CD4-positive, alpha-beta T cell (primary cell): ENCODE results near the gene TBCB. TPM values are rescaled to one million over a fixed set of nuclear protein-coding genes. Genes with fewer than 3 reads are reported as not detected.
"Not testable (repeated sequence)": the region's sequence is repeated elsewhere in the genome, so short reads cannot be mapped to it uniquely, and the experiment has no call there.

Experiments used
- ATAC-seq: fragments of 200-7000 bp; cut with Tn5 transposase; one replicate; pipeline ENCODE4 v1.10.0; 2022; ENCODE audit warnings: mild to moderate bottlenecking; ENCODE audit not compliant: poor library complexity
- CTCF ChIA-PET: fragments of 350-600 bp; sonication (Branson Sonifier 250); formaldehyde crosslinking; loops from one replicate; lab custom pipeline; 2021; ENCODE audit warnings: antibody characterized with exemption, inconsistent platforms; lab: Charles Lee
- POLR2A ChIA-PET: fragments of 350-600 bp; sonication (Branson Sonifier 250); formaldehyde crosslinking; loops from one replicate; lab custom pipeline; 2021; ENCODE audit warnings: antibody characterized with exemption, inconsistent platforms; lab: Charles Lee
- DNase-seq, 14 experiments: peaks; one replicate each; pipeline ENCODE4 v3.0.0-alpha.2; 2013 to 2020; ENCODE audit warnings: mixed read lengths in 2 of 14
- H3K27ac ChIP-seq, 2 donors: one replicate each; pipeline versions ENCODE4 v1.5.1 to v1.7.0; 2013; ENCODE audit warnings: low read length in 2 of 2, low read depth in 1 of 2, mild to moderate bottlenecking in 1 of 2
- H3K27me3 ChIP-seq, 2 experiments: 1 replicate in 1 of 2; 2 replicates in 1 of 2; pipeline versions ENCODE4 v1.6.1 to v1.7.0; 2013; ENCODE audit warnings: low read length in 2 of 2, control low read depth in 1 of 2, mild to moderate bottlenecking in 1 of 2, moderate library complexity in 1 of 2; ENCODE audit not compliant: insufficient read depth in 2 of 2, control insufficient read depth in 1 of 2
- H3K36me3 ChIP-seq: one replicate; pipeline ENCODE4 v1.6.1; 2013; ENCODE audit warnings: low read length, control low read depth; ENCODE audit not compliant: insufficient read depth
- H3K4me1 ChIP-seq: one replicate; pipeline ENCODE4 v1.6.1; 2013; ENCODE audit warnings: low read length, control low read depth; ENCODE audit not compliant: insufficient read depth
- H3K4me3 ChIP-seq: one replicate; pipeline ENCODE4 v1.5.1; 2013; ENCODE audit warnings: mild to moderate bottlenecking, low read length, moderate library complexity
- H3K9me3 ChIP-seq, 2 experiments: 1 replicate in 1 of 2; 2 replicates in 1 of 2; pipeline versions ENCODE4 v1.6.1 to v1.7.0; 2013; ENCODE audit warnings: low read length in 2 of 2, mild to moderate bottlenecking in 2 of 2, control low read depth in 1 of 2, moderate library complexity in 1 of 2; ENCODE audit not compliant: control insufficient read depth in 1 of 2, insufficient read depth in 1 of 2
- H3K27ac Mint-ChIP-seq: one replicate; pipeline ENCODE4 v1.8.0; 2020; ENCODE audit warnings: mixed read lengths
- H3K27me3 Mint-ChIP-seq: one replicate; pipeline ENCODE4 v1.8.0; 2021; ENCODE audit warnings: mixed read lengths
- H3K36me3 Mint-ChIP-seq: one replicate; pipeline ENCODE4 v1.8.0; 2021; ENCODE audit warnings: low read depth, mixed read lengths
- H3K4me1 Mint-ChIP-seq: one replicate; pipeline ENCODE4 v1.8.0; 2021; ENCODE audit warnings: low read depth, mixed read lengths
- H3K4me3 Mint-ChIP-seq: one replicate; pipeline ENCODE4 v1.8.0; 2020; ENCODE audit warnings: mild to moderate bottlenecking, mixed read lengths
- H3K9me3 Mint-ChIP-seq: one replicate; pipeline ENCODE4 v1.8.0; 2020; ENCODE audit warnings: mixed read lengths
- CTCF ChIP-seq: fragments of 200-600 bp; IDR thresholded peaks from one replicate; pipeline ENCODE4 v1.8.0; 2022; ENCODE audit warnings: antibody characterized with exemption, mild to moderate bottlenecking
- intact Hi-C, 2 experiments: fragments of 100-400 bp; cut with DNase I in 1 of 2; cut with micrococcal nuclease in 1 of 2; formaldehyde crosslinking; loops; one replicate each; pipeline versions ENCODE4 v1.15.1 to v1.9.0; 2023 to 2025; cut with DNase I, micrococcal nuclease
- total RNA-seq, 174 experiments: library from RNA in 2 of 174; stranded (reverse) in 2 of 174; gene quantifications; one replicate each; pipeline ENCODE4 v1.2.3 and lab custom pipeline; 2021 to 2026

TBCB gene
- total RNA-seq, 2 experiments from 2014 or later, result 67.5 to 68.0 TPM

- Histone ChIP-seq H3K36me3 (peaks cover 22% of the 10 kb centered on the region), H3K4me1 (peaks cover 37% of the 10 kb centered on the region), H3K27me3 (no peaks in the 10 kb centered on the region), H3K4me3 (peak overlapping the region; percentile 86), H3K27ac (peak overlapping the region; percentile 68), H3K9me3 (no peaks in the 10 kb centered on the region)
- H3K4me1 Mint-ChIP-seq, result peaks cover 19% of the 10 kb centered on the region
- peaks cover 29% of the 10 kb centered on the region for H3K36me3 Mint-ChIP-seq
- peak overlapping the region; percentile 89 for H3K4me3 Mint-ChIP-seq
- TF ChIP-seq CTCF, result no peak
- H3K27me3 Mint-ChIP-seq, result no peaks in the 10 kb centered on the region
- peak overlapping the region; percentile 84 for H3K27ac Mint-ChIP-seq
- ChIA-PET CTCF (interaction anchor here (0.6 to 3.8 kb wide), 16 partner anchors 8 to 1835 kb away, joined by 3 to 29 read pairs (median 4); partner anchors contain the start of genes ALKBH6, CAPNS1, POLR2I and TBCB), POLR2A (interaction anchor here (0.8 to 5.0 kb wide), 13 partner anchors 9 to 477 kb away, joined by 3 to 51 read pairs (median 4); partner anchors contain the start of genes CAPNS1, POLR2I, SDHAF1 and TBCB)
- DNase-seq (no peak), ATAC-seq (no peak)
- H3K9me3 Mint-ChIP-seq, result no peaks in the 10 kb centered on the region
- intact Hi-C loops, result loop anchor here (1.0 to 10.0 kb wide), 3 partner anchors 11 to 396 kb away; partner anchors contain the start of genes ZFP14 (in 1 of the 2) and ZNF260 (in 1 of the 2)
Observed at GRCh38 chr19:36128392-36128736, 13.1 kb downstream of the TBCB start.

- H3K4me3 Mint-ChIP-seq, intact Hi-C loops, H3K9me3 ChIP-seq, H3K36me3 Mint-ChIP-seq, H3K9me3 Mint-ChIP-seq, H3K36me3 ChIP-seq, H3K27ac Mint-ChIP-seq, H3K27me3 ChIP-seq, ATAC-seq, H3K27me3 Mint-ChIP-seq, H3K27ac ChIP-seq, H3K4me3 ChIP-seq, CTCF ChIA-PET: not testable (repeated sequence)
- peaks cover 37% of the 10 kb centered on the region for H3K4me1 ChIP-seq
- H3K4me1 Mint-ChIP-seq, result peaks cover 19% of the 10 kb centered on the region
- POLR2A ChIA-PET, result interaction anchor here (4.3 kb wide), 1 partner anchor 9 kb away, joined by 44 read pairs; the partner anchor contains the start of gene CAPNS1
- DNase-seq, result peak in 3 of 14 experiments; percentile 40 to 57 (median 53)
Observed at GRCh38 chr19:36131221-36131620, 16.0 kb downstream of the TBCB start.

GRCh38 chr19:36134867-36135266, 19.6 kb downstream of the TBCB start:
- H3K9me3 Mint-ChIP-seq, H3K27ac ChIP-seq, H3K27me3 ChIP-seq, H3K36me3 Mint-ChIP-seq, H3K4me3 ChIP-seq, CTCF ChIA-PET, H3K4me3 Mint-ChIP-seq, H3K9me3 ChIP-seq, H3K36me3 ChIP-seq, POLR2A ChIA-PET, H3K27ac Mint-ChIP-seq, H3K27me3 Mint-ChIP-seq, DNase-seq, ATAC-seq, intact Hi-C loops: not testable (repeated sequence)
- H3K4me1 ChIP-seq, result peaks cover 32% of the 10 kb centered on the region
- peaks cover 14% of the 10 kb centered on the region for H3K4me1 Mint-ChIP-seq

GRCh38 chr19:36136964-36137686, 21.9 kb downstream of the TBCB start:
- Histone ChIP-seq H3K4me1 (peaks cover 32% of the 10 kb centered on the region), H3K27ac (no peak overlapping the region), H3K9me3 (no peaks in the 10 kb centered on the region), H3K4me3 (no peak overlapping the region), H3K27me3 (no peaks in the 10 kb centered on the region), H3K36me3 (peaks cover 3% of the 10 kb centered on the region)
- ChIA-PET CTCF (interaction anchor here (1.4 kb wide), 1 partner anchor 9 kb away, joined by 3 read pairs; no protein-coding TSS in a partner anchor), POLR2A (interaction anchor here (2.6 kb wide), 1 partner anchor 9 kb away, joined by 14 read pairs; no protein-coding TSS in a partner anchor)
- Mint-ChIP-seq H3K27me3 (no peaks in the 10 kb centered on the region), H3K4me1 (peaks cover 22% of the 10 kb centered on the region), H3K36me3 (peaks cover 25% of the 10 kb centered on the region), H3K9me3 (no peaks in the 10 kb centered on the region), H3K4me3 (peak overlapping the region; percentile 72), H3K27ac (peak overlapping the region; percentile 58)
- ATAC-seq (no peak), DNase-seq (peak in 3 of 14 experiments; percentile 23 to 39 (median 25))
- no peak for TF ChIP-seq CTCF
- intact Hi-C loops, result no loop called here
